HG03095 (cell line): ENCODE results near the gene MORC3.

ENCODE experiments used
- ATAC-seq: cut with Tn5 transposase; IDR thresholded peaks from one replicate; pipeline ENCODE4 v1.9.1; 2021; ENCODE audit warnings: moderate library complexity; ENCODE audit not compliant: unreplicated experiment

MORC3 gene

DNA sequence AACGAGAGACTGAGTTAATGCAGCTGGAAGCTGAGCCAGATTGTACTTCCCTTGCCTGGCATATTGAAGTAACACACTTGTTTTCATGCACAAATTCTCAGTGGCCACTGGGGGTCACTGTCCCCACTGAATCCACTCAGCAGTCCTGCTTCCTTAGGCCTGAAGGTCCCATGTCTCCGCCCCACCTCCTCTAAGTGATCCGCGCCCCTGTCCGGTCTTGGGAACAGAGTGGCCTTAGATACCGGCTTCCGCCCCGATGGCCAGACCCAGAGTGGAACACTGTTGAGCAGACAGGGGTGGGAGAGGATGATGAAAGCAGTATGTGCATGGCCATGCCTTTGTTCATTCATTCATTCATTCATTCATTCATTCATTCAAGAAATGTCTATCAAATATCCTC lies 100.0 kb downstream of the MORC3 start:
- peak; percentile 54 for ATAC-seq

DNA sequence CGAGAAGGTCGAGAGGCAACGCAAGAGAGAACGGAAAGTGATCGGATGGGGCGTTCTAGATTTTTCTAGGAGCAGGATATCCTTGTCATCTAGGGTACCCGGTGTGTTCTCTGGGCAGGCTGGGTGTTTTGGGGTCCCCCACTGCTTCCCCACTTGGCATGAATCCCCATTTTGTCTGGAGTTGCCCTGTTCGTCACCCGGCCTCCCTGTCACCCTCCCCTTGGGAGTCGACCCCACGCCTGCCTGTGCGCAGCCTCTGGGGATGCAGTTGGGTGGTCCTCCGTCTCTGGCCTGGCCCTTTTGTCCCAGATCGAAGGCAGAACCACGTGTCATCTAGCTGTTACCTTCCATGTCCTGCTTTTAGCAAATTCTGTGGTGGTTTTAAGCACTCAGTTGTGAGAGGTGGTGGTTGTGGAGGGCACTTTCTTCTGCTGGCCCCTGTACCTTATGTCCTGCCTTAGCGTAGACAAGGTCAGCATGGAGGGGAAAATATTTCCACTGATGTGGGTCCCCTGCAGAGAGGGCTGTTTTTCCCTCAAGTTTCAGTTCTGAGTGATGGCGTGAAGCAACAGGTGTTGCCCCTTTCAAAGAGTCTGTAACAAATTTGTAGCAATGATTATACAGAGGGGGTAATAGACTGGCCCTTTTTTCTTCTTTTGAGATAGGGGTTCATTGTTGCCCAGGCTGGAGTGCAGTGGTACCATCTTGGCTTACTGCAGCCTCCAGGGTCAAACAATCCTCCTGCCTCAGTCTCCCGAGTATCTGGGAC lies 100.8 kb downstream of the MORC3 start:
- ATAC-seq: no peak

- no peak for ATAC-seq
Measured at GRCh38 chr21:36422279-36423098, 102.5 kb downstream of the MORC3 start.

DNA sequence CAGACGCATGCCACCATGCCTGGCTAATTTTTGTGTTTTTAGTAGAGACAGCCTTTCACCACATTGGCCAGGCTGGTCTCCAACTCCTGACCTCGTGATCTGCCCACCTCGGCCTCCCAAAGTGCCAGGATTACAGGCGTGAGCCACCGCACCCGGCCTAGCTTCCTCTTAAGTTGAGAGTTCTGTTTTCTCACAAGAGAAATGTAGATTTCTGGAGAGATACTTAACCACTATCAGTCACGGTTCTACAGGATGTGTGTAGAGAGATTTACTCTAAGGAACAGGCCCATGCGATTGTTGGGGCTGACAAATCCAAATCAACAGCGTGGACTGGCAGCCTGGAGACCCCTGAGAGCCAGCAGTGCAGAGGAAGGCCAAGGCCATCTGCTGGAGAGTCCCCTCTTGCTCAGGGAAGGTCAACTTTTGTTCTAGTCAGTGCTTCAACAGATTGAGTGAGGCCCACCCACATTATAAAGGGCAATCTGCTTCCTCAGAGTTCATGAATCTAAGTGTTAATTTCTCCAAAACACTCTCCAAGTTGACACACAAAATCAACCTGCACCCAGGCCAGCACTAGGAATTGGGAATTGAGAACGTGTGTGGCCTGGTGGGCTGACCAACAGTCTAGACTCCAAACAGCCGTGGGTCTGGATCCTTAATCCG lies 103.9 kb downstream of the MORC3 start:
- no peak for ATAC-seq

- ATAC-seq: no peak
Measured at GRCh38 chr21:36424592-36424991, 104.6 kb downstream of the MORC3 start.

DNA sequence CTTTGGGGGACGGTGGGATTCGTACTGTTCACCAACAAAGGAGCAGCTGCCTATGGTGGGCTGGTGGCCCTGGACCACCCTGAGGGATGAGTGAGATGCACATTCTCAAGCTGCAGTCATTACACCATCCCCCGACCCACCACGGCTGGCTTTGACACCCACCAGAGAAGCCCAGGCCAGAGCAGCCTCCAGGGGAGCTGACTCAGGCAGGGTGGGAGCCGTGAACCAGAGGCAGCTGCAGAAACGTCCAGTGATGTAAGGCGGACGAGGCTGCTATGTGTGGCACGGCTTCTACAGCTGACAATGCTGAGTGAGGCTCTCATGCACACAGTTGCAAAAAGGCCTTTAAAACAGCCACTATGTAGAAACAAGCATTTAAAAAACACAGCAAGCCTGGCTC lies 105.3 kb downstream of the MORC3 start:
- no peak for ATAC-seq
